GM19043 (cell line): ENCODE measurements around the gene DNAJC1.
"Not testable (repeated sequence)": the region's sequence is repeated elsewhere in the genome, so short reads cannot be mapped to it uniquely, and the experiment has no call there.

Experiments
- ATAC-seq: cut with Tn5 transposase; IDR thresholded peaks from one replicate; pipeline ENCODE4 v1.9.1; 2021; ENCODE audit warnings: low read depth; ENCODE audit not compliant: unreplicated experiment

The DNAJC1 gene

GRCh38 chr10:22003177-22003963, at the start of gene DNAJC1:
Gene DNAJC1, minus strand, starts transcription at chr10:22003730. Its CDS starts 296 bp downstream, at chr10:22003434.
- ATAC-seq: peak; percentile 94

DNA sequence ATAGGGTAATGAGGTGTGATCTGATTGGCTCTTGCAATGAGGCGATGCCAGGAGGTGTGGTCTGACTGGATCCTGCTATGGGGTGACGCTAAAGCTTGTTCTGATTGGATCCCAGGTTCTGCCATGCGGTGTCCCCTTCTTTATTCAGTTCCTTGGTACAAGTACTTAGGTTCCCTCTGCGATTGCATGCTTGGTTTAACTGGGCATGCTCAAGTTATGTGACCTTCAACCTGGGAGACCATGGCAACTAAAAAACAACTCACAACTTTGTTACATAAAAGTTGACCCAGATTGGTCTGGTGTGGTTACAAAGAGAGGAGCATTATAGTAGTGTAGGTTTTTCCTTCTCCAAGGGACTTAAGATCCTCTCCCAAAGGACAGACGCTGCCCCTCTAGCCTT, 49.5 kb upstream of the DNAJC1 start:
- no peak for ATAC-seq

DNA sequence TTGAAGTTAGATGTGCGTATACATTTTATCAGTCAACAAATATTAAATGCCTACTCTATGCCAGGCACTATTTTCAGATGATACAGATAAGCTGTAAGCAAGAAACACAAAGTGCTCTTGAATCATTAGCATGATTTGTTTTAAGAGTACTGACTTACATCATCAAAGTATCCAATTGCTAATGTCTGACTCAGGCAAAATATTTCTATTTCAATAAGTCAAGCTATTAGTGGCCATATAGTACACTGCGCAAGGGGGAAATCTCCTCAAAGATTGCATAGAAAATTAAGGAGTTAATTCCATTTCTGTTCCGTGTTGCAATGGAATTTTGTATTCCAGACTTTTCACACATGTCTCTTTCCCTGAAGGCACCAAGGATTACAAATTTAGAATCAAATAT, 46.1 kb upstream of the DNAJC1 start:
- no peak for ATAC-seq

DNA sequence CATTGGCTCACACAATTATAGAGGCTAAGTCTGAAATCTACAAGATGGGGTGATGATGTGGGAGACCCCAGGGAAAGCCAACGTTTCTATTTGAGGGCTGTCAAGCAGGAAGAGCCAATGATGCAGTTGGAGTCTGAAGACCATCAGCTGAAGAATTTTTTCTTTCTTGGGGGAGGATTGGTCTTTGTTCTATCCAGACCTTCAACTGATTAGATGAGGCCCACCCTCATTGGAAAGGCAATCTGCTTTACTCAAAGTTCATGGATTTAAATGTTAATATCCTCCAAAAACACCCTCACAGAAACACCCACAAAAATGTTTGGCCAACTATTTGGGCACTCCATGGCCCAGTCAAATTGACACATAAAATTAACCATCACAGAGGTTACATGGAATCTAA, 44.3 kb upstream of the DNAJC1 start:
- no peak for ATAC-seq

DNA sequence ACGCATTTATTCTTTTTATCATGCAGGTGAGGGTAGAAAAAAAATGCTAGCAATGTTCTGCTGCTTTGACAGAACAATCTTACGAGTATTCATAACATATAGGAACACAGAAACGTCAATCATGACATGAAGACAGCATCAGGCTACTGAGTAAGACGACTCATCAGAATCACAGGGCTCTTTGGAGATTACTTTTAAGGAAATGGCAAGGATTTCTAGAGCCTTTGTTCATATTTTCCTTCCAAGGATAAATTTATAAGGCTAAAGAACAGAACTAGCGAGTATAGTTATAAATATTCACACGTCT, 39.8 kb upstream of the DNAJC1 start:
- ATAC-seq: no peak

GRCh38 chr10:22042557-22043326, 39.2 kb upstream of the DNAJC1 start:
- ATAC-seq: no peak

- no peak for ATAC-seq
Measured at GRCh38 chr10:22034333-22034732, 30.8 kb upstream of the DNAJC1 start.

GRCh38 chr10:22032268-22032667, 28.7 kb upstream of the DNAJC1 start:
- ATAC-seq: not testable (repeated sequence)

- no peak for ATAC-seq
Measured at GRCh38 chr10:22030421-22030820, 26.9 kb upstream of the DNAJC1 start.

DNA sequence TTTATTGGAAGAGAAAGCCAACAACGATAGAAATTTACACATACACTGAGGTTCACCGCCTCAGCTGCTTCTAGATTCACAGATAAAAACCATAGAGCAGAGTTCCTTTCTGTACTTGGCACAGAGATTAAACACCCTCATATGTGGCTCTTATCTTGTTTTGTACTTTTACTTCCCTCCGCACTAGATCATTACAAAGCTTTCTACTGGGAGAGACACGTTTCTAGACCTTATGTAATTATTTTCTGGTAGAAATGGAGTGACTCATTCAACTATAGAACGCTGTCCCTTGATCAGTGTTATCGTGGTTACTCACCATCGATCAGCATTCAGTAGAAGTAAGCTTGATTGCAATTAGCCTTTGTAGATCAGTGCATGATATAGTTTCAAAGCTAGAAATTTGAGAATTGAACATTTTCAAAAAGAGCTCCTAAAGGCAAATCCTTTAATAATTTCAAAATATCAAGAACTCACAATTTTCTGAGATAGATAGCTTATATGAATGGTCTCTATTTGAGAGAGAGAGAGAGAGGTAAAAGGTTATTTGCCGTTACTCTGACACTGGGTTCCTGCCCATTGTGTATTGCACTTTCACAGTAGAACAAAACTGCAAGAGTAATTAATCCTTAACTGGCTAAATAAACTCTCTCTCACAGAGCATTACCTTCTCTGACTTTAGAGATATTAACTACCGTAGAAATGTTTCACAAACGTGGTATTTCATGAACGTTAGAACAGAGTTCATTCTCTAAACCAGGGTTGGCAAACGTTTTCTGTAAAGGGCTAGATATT, 26.1 kb upstream of the DNAJC1 start:
- ATAC-seq: no peak

DNA sequence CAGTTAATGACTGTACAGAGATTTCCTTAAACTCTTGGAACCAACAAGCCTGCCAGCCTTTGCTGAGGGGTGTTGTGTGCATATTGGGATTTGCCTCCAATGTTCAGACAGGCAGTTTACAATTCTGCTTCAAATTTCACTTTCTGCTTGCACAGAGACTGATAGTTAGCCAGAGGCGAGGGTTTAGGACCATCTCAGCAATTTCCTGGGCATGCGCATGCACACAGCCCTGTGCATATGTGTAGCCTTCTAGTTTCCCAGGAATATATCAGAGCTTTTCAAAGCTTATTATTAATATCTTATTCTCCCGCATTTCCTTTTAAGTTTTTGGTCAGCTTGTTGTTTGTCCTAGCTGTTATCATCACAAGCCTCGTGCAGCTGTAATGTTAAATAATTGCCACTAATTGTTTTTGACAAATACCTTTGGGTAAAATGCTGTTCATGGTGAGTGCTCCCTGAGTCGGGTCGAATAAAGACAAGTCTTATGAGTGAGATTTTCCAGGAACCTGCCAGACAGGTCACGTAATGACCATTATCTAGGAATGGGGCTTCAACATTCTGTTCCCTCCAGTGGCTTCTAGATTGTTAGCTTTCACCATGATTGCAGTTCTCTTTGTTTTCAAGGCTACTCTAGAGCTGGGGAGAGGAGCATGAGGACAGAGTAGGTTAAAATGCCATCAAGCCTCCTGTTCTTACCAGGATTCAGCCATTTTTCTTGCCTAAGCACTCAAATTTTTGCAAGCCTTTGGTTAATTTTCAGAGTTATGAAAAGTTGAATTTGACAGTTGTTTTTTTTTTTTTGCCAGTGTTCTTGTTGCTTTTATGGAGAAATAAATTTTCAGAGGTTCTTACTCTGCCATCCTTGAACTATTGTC, 24.1 kb upstream of the DNAJC1 start:
- ATAC-seq: no peak

DNA sequence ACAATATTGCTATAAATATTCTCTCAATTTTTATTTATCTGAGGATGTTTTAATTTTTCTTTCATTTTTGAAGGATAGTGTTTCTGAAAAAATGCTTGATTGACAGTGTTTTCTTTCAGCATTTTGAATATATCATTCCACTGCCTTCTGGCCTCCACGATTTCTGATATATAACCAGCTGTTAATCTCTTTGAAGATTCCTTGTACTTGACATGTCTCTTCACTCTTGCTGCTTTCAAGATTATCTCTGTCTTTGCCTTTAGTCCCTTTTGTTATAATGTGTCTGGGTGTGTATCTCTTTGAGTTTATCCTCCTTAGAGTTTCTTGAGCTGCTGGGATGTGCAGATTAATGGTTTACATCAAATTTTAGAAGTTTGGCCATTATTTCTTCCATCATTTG, 22.8 kb upstream of the DNAJC1 start:
- ATAC-seq: no peak

- no peak for ATAC-seq
Measured at GRCh38 chr10:22023508-22023907, 20.0 kb upstream of the DNAJC1 start.

DNA sequence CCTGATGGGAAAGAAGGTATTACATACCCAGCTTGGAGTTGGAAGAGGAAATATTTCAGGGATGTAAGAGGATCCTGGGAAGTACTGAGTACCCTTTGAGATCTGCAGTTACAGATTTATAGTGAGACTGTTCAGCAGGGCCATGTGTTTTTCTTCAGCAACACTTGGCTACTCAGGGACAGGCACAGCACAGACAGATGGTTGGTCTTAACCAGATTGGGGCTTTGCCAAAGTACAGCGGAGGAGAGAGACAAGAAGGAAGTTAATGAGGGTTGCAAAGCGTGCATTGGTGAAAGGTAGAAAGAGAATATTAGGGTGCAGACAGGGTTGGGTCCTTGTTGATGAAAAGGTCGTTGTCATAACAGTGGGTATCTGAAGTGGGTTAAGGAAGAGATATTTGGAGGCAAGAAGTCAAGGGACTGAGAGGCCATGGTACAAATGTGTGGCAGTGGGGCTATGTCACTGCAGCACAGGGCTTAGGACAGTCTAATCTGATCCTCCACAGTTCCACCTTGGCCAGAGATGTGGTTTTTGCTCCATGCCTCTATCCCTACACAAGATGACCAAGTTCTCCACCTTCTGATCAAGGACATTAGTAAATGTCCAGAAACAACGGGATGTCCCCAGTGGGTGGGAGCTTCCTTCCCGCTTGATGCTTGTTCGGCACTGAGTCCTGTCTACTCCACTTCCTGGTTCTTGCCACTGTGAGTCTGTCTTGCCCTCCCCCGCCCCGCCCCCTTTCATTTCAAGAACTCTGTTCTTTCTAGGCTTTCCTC, 18.9 kb upstream of the DNAJC1 start:
- ATAC-seq: no peak

GRCh38 chr10:22021144-22021543, 17.6 kb upstream of the DNAJC1 start:
- not testable (repeated sequence) for ATAC-seq

GRCh38 chr10:22017283-22018020, 13.9 kb upstream of the DNAJC1 start:
- ATAC-seq: no peak

- ATAC-seq: no peak
Measured at GRCh38 chr10:22016046-22016705, 12.6 kb upstream of the DNAJC1 start.

GRCh38 chr10:22010973-22011408, 7.5 kb upstream of the DNAJC1 start:
- ATAC-seq: no peak
